Measurements from ENCODE around the gene MAD1L1. TPM values are rescaled to one million over a fixed set of nuclear protein-coding genes. Genes with fewer than 3 reads are reported as not detected.
A peak's percentile ranks its signal among the peaks of the same experiment; 100 is the strongest.

The MAD1L1 gene
- total RNA-seq, 1 donor from 2014 or later, result 32.7 TPM

DNA sequence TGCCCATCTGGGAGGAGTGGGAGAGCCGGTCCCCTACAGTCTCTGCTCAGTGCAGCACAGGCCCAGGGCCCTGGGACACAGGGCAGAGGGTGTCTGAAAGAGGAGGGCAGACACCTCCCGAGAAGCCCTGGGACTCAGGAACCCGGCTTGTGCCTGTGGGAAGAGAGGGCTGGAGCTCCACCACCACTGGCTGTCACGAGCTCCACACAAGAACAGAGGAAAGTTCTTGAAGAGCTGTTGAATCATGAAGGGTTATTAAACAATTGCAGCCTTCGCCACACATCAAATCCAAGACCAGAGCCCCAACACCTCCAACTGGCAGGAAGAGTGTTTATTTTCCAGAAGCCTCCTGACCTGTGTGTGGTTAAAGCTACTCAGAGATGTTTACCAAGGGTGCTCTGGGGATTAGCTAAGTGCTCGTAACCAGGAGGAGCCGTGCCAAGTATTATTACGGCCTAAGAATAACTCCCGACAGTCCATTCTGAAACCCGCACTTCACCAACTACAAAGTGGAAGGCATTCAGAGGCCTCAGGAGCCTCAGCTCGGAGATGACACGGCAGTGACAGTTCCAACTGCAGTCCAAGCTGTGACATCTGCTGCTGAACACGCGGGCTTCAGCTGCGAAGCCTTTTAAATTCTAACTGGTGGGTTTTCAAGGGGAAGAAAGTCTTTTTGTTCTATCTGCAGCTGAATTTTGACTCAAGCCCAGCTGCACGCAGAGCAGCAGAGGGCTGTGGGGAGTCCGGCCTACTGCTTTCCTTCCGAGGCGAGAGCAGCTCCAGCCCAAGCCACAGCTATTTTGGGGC, 75.1 kb downstream of the MAD1L1 start:
- H3K9me3 Mint-ChIP-seq (ENCODE audit: unreplicated experiment), result no peaks in the 10 kb centered on the region
- DNase-seq (ENCODE audit: extremely low spot score, unreplicated experiment), result no peak
- no peak for TF ChIP-seq CTCF (IDR thresholded peaks at IDR 0.05)

GRCh38 chr7:2156756-2157472, 75.8 kb downstream of the MAD1L1 start:
- H3K27ac Mint-ChIP-seq (ENCODE audit: unreplicated experiment), result peak overlapping the region; percentile 88
- peaks cover 10% of the 10 kb centered on the region for H3K36me3 Mint-ChIP-seq (ENCODE audit: unreplicated experiment)
- H3K9me3 Mint-ChIP-seq (ENCODE audit: unreplicated experiment), result no peaks in the 10 kb centered on the region
- H3K4me3 Mint-ChIP-seq (ENCODE audit: unreplicated experiment), result no peak overlapping the region
- no peak for DNase-seq (ENCODE audit: extremely low spot score, unreplicated experiment)
- TF ChIP-seq CTCF (IDR thresholded peaks at IDR 0.05), result no peak
- peaks cover 31% of the 10 kb centered on the region for H3K4me1 Mint-ChIP-seq (ENCODE audit: unreplicated experiment)
- no peaks in the 10 kb centered on the region for H3K27me3 Mint-ChIP-seq (ENCODE audit: unreplicated experiment)

More for the DNA sequence above, 75.1 kb downstream of the MAD1L1 start:
- Mint-ChIP-seq H3K4me1 (ENCODE audit: unreplicated experiment) (peaks cover 34% of the 10 kb centered on the region), H3K36me3 (ENCODE audit: unreplicated experiment) (peaks cover 10% of the 10 kb centered on the region), H3K27ac (ENCODE audit: unreplicated experiment) (peak overlapping the region; percentile 88), H3K27me3 (ENCODE audit: unreplicated experiment) (no peaks in the 10 kb centered on the region), H3K4me3 (ENCODE audit: unreplicated experiment) (no peak overlapping the region)

GRCh38 chr7:2154831-2155230, 77.9 kb downstream of the MAD1L1 start:
- H3K36me3 Mint-ChIP-seq (ENCODE audit: unreplicated experiment), result peaks cover 10% of the 10 kb centered on the region
- no peak overlapping the region for H3K27ac Mint-ChIP-seq (ENCODE audit: unreplicated experiment)
- no peaks in the 10 kb centered on the region for H3K9me3 Mint-ChIP-seq (ENCODE audit: unreplicated experiment)
- TF ChIP-seq CTCF (IDR thresholded peaks at IDR 0.05), result no peak
- no peaks in the 10 kb centered on the region for H3K27me3 Mint-ChIP-seq (ENCODE audit: unreplicated experiment)
- peaks cover 44% of the 10 kb centered on the region for H3K4me1 Mint-ChIP-seq (ENCODE audit: unreplicated experiment)
- DNase-seq (ENCODE audit: extremely low spot score, unreplicated experiment), result no peak
- no peak overlapping the region for H3K4me3 Mint-ChIP-seq (ENCODE audit: unreplicated experiment)

GRCh38 chr7:2154121-2154520, 78.6 kb downstream of the MAD1L1 start:
- peaks cover 13% of the 10 kb centered on the region for H3K36me3 Mint-ChIP-seq (ENCODE audit: unreplicated experiment)
- no peak overlapping the region for H3K27ac Mint-ChIP-seq (ENCODE audit: unreplicated experiment)
- H3K4me3 Mint-ChIP-seq (ENCODE audit: unreplicated experiment), result no peak overlapping the region
- H3K27me3 Mint-ChIP-seq (ENCODE audit: unreplicated experiment), result no peaks in the 10 kb centered on the region
- DNase-seq (ENCODE audit: extremely low spot score, unreplicated experiment), result no peak
- no peaks in the 10 kb centered on the region for H3K9me3 Mint-ChIP-seq (ENCODE audit: unreplicated experiment)
- peaks cover 42% of the 10 kb centered on the region for H3K4me1 Mint-ChIP-seq (ENCODE audit: unreplicated experiment)
- TF ChIP-seq CTCF (IDR thresholded peaks at IDR 0.05), result no peak

- TF ChIP-seq CTCF (IDR thresholded peaks at IDR 0.05), result no peak
- peaks cover 30% of the 10 kb centered on the region for H3K4me1 Mint-ChIP-seq (ENCODE audit: unreplicated experiment)
- H3K4me3 Mint-ChIP-seq (ENCODE audit: unreplicated experiment), result no peak overlapping the region
- H3K9me3 Mint-ChIP-seq (ENCODE audit: unreplicated experiment), result no peaks in the 10 kb centered on the region
- DNase-seq (ENCODE audit: extremely low spot score, unreplicated experiment), result no peak
- peaks cover 13% of the 10 kb centered on the region for H3K36me3 Mint-ChIP-seq (ENCODE audit: unreplicated experiment)
- no peaks in the 10 kb centered on the region for H3K27me3 Mint-ChIP-seq (ENCODE audit: unreplicated experiment)
- H3K27ac Mint-ChIP-seq (ENCODE audit: unreplicated experiment), result no peak overlapping the region
Measured at GRCh38 chr7:2152646-2153045, 80.1 kb downstream of the MAD1L1 start.

All from osteocyte (in vitro differentiated cells).